GM19455 (cell line): ENCODE data around the gene ROR1.
"Not testable (repeated sequence)": the region's sequence is repeated elsewhere in the genome, so short reads cannot be mapped to it uniquely, and the experiment has no call there.

ENCODE experiments used
- ATAC-seq: cut with Tn5 transposase; IDR thresholded peaks from one replicate; pipeline ENCODE4 v1.9.1; 2021; ENCODE audit not compliant: unreplicated experiment

ROR1 gene

DNA sequence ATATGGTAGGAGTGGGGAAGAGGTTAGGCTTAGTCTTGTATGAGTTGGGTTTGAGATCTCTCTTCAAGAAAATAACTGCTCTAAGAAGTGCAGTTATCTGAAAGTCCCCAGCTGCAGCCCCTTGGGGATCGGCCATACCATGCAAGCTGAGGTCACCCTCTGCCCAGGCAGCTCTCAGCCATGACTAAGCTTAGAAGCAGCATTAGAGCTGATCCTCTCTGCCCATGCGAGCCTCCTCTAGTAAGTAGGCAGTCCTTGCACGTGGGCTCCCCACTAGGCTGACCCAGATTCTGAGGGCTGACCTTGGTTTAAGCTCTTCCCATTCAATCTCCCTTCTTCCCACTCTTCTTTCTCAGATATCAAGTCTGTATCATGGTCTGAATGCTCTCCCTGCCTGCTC lies 308.6 kb downstream of the ROR1 start:
- no peak for ATAC-seq

- ATAC-seq: no peak
Measured at GRCh38 chr1:64084451-64084850, 310.6 kb downstream of the ROR1 start.

DNA sequence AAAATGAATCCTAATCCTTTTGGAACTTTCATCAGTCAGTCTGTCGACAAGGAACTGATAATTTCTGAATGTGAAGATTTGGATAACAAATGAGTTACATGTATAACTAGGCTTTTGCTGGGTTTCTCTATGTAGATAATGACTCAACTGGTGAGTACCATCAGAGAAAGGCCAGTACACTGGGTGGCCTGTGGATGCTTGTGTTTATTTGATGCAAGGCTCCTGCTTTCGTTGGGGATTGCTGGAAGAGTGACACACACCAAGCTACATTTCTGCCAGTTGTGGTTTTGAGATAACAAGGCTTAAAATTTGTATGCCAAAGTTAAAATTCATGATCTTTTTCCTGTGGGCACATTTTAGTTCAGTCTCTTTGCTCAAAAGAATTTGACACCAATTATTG lies 314.0 kb downstream of the ROR1 start:
- no peak for ATAC-seq

DNA sequence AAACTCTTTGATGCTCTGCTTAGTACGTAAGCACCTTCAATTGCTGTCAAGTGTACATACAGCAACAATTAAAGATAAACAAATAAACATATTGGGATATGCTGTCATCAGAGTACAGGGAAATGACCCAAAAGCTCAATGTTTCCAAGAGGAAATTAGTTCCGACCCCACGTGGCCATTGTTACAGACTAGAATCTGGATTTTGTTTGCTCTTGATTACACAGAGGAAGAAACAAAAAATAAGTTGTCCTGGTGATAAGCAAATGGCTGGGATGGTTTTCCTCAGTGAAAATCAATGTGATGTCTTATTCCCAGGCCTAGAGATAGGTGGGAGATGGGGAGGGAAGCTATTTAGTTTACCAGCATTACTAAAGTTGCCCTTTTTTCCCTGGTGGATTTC lies 316.6 kb downstream of the ROR1 start:
- no peak for ATAC-seq

- no peak for ATAC-seq
Measured at GRCh38 chr1:64092851-64093371, 319.1 kb downstream of the ROR1 start.

- ATAC-seq: no peak
Measured at GRCh38 chr1:64093941-64094340, 320.1 kb downstream of the ROR1 start.

DNA sequence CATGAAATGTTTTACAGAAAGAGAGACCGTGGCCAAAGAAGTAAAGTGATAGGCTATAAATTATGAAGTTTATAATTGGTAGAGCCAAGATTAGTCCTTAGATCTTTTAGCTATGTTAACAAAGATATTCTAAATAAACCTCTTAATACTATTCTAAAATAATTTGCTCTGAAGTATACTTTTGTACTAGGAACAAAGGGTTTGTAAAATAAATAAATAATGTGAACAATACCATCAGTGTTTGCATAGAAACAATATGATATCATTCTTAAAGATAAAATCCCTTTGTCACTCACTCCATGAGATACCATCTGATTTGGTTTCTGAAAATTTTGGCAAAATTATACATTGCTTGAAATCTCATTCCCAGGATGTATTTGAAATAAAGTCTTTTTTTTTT lies 322.0 kb downstream of the ROR1 start:
- no peak for ATAC-seq

- ATAC-seq: no peak
Measured at GRCh38 chr1:64097859-64098258, 324.0 kb downstream of the ROR1 start.

DNA sequence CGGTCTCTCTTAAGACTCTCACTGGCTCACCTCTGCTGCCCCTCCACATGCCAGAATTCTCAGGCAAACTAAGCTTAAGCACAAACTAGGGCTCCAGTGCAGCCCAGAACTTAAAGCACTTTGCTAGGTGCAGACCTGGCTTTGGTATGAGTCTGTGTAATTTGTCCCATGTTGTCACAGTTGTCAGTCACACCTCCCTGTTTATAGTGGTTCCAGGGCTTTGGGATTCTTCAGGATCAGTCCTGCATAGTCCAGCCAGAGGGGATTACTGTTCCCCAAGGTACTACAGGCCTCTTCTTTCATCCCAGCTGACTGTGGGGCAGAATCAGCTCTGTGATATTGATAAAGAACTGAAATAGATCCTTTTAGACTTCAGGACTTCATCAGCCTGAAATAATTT lies 324.6 kb downstream of the ROR1 start:
- no peak for ATAC-seq

- no peak for ATAC-seq
Measured at GRCh38 chr1:64098846-64099582, 325.2 kb downstream of the ROR1 start.

DNA sequence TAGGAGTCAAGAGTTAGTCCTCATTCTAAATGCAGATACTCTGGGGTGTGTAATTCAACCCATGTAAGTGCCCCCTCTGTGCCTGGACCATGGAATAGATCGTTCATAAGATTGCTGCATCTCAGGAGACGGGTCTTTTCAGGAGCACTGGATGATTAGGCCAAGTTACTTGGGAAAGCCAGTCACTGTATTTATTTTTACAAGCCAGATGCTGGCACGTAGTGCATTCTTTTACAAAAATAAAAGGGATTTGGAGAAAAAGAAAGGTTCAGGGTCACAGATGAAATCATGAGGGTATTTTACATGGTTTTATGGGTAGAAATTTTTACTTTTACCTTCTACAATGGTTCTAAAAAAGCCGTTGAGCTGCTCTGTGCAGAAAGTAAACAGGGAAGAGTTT lies 327.0 kb downstream of the ROR1 start:
- no peak for ATAC-seq

GRCh38 chr1:64104585-64104984 lies 330.8 kb downstream of the ROR1 start:
- ATAC-seq: not testable (repeated sequence)

DNA sequence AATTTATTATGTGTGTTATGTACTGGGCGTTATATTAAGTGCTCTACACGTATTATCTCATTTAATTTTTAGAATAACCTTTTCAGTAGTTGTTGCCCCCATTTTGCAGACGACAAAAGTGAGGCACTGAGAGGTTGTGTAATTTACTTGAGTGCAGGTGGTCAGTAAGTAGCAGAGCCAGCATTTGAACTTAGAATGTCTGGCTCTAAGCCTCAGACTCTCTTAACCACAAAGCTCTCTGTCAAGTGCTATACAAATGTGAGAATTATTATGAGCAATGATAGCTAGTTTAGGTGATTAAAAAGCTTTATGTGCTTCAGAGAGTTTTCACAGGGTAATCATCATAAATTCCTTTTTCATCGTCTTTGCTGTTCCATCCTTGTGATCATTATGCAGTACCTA lies 333.3 kb downstream of the ROR1 start:
- no peak for ATAC-seq

- no peak for ATAC-seq
Measured at GRCh38 chr1:64107632-64108031, 333.8 kb downstream of the ROR1 start.

DNA sequence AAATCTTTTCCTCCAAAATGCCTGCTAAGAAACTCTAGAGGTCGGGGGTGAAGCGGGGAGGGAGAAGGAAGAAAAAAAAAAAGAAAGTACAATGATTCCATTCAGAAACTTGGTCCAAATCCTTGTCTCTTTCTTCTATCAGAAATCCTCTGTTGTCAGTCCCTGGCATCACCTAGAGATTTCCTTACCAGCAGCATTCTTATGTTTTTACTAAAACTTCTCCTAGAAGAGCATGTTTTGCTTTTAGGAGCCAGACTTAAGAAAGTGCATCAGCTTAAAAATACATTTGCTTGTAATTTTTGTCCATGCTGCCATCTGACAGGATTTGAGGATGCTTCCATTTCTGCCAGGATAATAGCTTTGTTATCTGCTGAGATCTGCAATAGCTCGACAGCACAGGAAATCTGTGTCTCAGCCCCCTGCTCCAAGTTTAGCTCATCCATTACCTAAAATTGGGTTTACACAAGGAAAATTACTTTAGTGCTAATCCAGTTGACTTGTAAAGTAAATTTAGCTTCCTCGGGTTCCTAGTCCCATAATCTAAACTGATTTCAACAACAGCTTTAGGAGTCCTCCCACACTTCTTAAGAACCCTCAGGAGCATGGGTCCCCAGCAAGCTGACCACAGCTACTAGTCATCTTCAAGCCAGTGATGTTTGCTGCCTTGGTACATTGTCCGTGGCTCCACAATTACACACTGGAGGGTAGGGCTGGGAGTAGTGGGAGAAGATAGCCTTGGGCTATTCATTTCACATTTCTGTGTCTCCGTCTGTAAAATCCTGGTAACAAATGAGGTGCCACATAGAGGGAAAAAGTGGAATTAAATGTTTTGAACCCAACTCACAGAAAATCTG lies 337.3 kb downstream of the ROR1 start:
- no peak for ATAC-seq

DNA sequence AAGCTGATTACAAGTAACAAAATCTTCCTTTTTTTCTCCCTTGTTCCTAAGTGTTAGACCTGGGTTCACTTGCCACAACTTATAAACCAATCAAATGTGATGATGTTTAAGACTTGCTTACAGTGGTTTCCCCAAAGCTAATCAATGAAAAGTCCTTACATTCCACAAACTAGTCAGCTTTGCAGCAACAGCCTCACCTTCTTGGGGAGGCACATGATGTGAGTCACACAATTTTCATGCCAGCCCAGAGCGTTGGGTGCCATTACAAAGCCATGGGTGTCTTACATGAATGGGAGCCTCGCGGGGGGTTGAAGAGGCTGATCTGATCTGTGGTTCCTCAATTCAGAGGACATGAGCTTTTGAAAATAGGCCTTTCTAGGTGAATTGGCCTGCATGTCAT lies 338.0 kb downstream of the ROR1 start:
- ATAC-seq: no peak

DNA sequence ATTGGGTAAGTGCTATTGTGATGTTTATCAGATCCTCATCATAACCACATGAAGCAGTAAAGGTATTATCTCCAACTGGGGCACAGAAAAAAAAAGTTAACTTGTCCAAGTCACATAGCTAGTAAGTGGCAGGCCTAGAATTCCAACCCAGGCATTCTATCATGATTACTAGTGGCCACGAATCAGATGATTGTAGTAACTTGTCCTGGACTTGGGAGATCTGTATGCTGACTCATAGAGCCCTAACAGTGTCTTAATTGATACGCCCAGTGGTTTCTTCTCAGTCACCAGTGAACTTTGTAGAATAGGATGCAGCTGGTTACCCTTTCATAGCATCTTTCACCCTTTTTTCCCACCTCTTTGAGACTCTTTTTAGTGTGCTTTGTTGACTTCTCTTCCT lies 338.5 kb downstream of the ROR1 start:
- no peak for ATAC-seq

DNA sequence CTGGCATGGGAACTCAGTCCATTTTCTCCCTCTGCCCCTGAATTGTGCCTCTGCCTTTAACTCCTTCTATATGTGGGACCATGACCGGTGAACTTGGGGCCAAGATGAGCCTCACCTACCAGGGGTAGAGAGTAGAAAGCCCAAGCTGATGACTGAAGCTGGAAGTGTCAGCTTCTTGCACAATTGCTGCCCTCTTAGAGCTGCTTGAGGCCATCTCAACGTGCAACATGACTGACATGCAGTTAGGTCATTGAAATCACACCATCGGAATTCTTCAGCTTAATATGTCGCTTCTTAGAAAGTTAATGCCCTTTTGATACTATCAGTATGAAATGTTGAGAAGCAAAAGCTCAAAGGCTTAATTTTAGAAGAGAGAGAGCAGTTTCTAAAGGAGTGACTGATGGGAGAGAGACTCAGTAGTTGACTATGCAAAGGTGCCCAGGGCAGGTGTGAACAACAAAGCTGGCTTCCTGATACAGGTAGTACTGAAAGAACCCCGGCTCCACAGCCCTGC lies 340.3 kb downstream of the ROR1 start:
- no peak for ATAC-seq

DNA sequence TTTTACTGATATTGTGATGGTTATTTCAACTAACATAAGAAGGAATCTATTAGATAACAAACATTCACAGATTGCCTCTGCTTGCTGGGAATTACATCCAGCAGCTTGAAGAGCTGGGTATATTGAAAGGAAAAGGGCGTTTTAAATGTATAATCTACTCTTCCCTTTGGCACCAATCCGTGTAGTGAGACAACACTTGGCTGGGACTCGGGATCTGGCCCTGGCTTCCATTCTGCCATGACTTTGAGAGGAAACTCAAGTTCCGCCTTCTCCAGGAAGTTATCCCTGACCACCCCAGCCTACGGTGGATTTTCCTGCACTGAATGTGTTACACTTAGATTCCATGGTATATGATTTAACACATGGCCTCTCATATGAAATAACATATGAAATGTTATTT lies 342.7 kb downstream of the ROR1 start:
- no peak for ATAC-seq

DNA sequence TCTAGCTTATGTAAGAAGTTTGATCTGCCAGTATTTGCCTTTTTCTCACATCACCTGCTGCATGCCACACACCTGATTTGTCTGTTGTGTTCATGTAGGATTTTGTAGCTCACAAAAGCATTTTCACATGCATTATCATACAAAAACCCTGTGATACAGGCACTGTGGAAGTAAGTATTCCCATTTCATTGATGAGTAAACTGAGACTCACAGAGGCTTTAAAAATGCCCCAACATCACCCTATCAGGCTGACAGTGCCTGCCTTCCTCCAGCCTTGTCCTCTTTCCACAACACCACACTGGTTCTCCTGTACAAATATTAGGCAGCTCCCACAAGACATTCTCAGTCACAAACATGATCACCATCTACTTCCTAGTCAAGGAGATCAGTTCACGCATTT lies 343.7 kb downstream of the ROR1 start:
- ATAC-seq: no peak

DNA sequence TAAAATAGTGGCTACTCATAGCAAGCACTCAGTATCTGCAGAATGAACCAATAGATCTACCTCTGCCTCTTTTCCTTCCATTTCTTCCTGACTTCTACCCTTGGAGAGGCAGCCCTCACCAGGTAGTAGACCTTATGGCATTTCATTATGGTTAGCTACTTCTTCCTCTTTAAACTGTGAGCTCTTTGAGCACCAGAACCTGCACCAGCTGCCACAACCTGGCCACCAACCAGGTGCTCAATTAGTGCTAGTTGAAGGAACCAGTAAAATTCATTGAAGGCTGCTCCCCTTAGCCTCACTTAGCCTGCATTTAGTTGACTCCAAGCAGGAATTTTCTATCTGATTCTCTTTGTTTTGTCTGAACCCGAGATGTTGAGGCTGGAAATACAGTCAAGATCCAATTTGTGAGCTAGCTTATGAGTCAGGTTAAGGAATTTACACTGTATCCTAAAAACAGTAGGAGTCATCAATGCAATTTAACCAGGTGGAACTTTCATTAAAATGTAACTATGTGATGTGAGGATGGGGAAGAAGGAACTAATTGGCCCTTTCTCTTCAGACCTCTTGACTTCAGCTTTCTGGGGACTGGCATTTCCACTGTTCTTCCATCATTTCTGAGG lies 348.1 kb downstream of the ROR1 start:
- no peak for ATAC-seq

DNA sequence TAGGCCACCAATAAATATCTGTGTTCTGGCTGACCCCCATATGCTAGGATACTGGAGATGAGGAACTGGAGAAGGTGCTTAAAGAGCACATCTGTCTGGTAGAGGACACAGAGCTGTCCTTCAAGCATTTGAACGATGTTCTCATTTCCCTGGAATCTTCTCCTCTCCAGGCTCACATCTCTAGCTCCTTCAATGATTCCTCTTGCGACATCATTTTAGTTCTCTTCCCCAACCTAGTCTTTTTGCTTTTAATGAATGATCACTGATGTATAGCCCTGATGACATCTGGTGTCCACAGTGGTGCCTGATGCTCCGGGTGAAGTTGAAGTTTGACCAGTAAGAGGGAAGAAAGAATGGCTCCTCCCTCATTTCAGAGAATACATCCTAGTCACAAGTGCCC lies 348.8 kb downstream of the ROR1 start:
- ATAC-seq: no peak
